Esophagus squamous epithelium (tissue), 4 donors: ENCODE data around the gene SEMA6A.

Experiments used
- CTCF ChIP-seq, 6 experiments: fragments of 450-650 bp in 4 of 6; fragments of 200-600 bp in 2 of 6; sonication (generic) in 2 of 6; IDR thresholded peaks; one replicate each; pipeline ENCODE4 v1.5.1; 2016 to 2019; ENCODE audit warnings: antibody characterized with exemption in 6 of 6, mild to moderate bottlenecking in 4 of 6, moderate library complexity in 4 of 6
- POLR2A ChIP-seq, 4 donors: fragments of 450-650 bp; IDR thresholded peaks; one replicate each; pipeline ENCODE4 v1.6.1; 2017; ENCODE audit warnings: antibody characterized with exemption in 4 of 4, mild to moderate bottlenecking in 4 of 4, moderate library complexity in 3 of 4

DNA sequence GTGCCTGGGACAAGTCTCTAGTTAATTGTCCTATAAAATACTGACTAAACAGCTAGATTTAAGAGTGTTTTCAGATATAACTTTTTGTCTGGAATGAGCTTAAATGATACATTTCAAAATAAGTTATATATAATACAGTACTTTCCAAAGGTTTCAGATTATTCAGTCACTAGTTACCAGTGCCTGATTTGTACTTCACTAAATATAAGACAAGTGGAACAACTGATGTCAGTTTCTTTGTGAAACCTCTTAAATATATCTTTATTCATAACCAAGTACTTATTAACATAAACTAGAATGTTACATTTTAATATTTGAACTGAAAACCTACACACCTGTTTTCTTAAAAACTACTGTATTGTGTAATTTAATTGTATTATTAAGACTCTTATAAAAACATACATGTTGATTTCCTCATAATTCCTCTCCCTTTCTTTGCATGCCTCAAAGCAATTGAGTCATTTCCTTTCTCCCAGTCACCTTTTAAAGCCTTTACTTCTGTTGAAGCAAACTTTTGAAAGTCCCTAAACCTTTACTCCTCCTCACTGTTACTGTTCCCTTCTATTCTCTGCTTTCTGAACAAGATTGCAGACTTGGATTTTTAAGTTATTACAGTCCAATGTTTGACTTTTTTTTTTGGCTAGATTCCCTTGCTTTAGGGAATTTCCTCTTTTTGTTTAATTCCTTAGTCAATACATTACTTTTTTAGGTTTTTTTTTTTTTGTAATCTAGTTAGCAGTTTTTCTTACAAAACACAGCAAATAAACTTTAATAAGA lies 8.7 kb upstream of the SEMA6A start:
- TF ChIP-seq CTCF (IDR thresholded peaks at IDR 0.05) (no peak), POLR2A (IDR thresholded peaks at IDR 0.05) (no peak)
